ENCODE measurements around the gene ZSCAN23. TPM values are rescaled to one million over a fixed set of nuclear protein-coding genes. Genes with fewer than 3 reads are reported as not detected.

ZSCAN23 gene
- total RNA-seq, 2 donors from 2014 or later = 0.59 to 0.79 TPM

- H3K4me3 ChIP-seq = no peak overlapping the region
- no peaks in the 10 kb centered on the region for H3K9me3 ChIP-seq
- no peak for DNase-seq (ENCODE audit: low spot score)
- no peak for TF ChIP-seq CTCF (IDR thresholded peaks at IDR 0.05)
- no peaks in the 10 kb centered on the region for H3K27me3 ChIP-seq
- no peak overlapping the region for H3K27ac ChIP-seq
- no peaks in the 10 kb centered on the region for H3K36me3 ChIP-seq
- no peaks in the 10 kb centered on the region for H3K4me1 ChIP-seq
These were observed 43.9 kb upstream of the ZSCAN23 start for GRCh38 chr6:28486988-28487742.

GRCh38 chr6:28486533-28486932, 43.2 kb upstream of the ZSCAN23 start:
- Histone ChIP-seq H3K27ac (no peak overlapping the region), H3K4me1 (no peaks in the 10 kb centered on the region)
- DNase-seq (ENCODE audit: low spot score) = no peak

GRCh38 chr6:28485482-28485881, 42.2 kb upstream of the ZSCAN23 start:
- no peak overlapping the region for H3K4me3 ChIP-seq
- no peaks in the 10 kb centered on the region for H3K9me3 ChIP-seq
- H3K27ac ChIP-seq = no peak overlapping the region
- H3K4me1 ChIP-seq = no peaks in the 10 kb centered on the region
- no peaks in the 10 kb centered on the region for H3K27me3 ChIP-seq
- H3K36me3 ChIP-seq = no peaks in the 10 kb centered on the region
- no peak for TF ChIP-seq CTCF (IDR thresholded peaks at IDR 0.05)
- no peak for DNase-seq (ENCODE audit: low spot score)

More at GRCh38 chr6:28486533-28486932, 43.2 kb upstream of the ZSCAN23 start:
- Histone ChIP-seq H3K27me3 (no peaks in the 10 kb centered on the region), H3K36me3 (no peaks in the 10 kb centered on the region), H3K9me3 (no peaks in the 10 kb centered on the region), H3K4me3 (no peak overlapping the region)
- TF ChIP-seq CTCF (IDR thresholded peaks at IDR 0.05) = no peak

GRCh38 chr6:28480253-28480932, 37.1 kb upstream of the ZSCAN23 start:
- Histone ChIP-seq H3K4me1 (no peaks in the 10 kb centered on the region), H3K4me3 (no peak overlapping the region), H3K36me3 (no peaks in the 10 kb centered on the region), H3K9me3 (no peaks in the 10 kb centered on the region), H3K27ac (no peak overlapping the region), H3K27me3 (no peaks in the 10 kb centered on the region)
- no peak for TF ChIP-seq CTCF (IDR thresholded peaks at IDR 0.05)
- no peak for DNase-seq (ENCODE audit: low spot score)

GRCh38 chr6:28478518-28478917, 35.2 kb upstream of the ZSCAN23 start:
- no peaks in the 10 kb centered on the region for H3K4me1 ChIP-seq
- H3K9me3 ChIP-seq = no peaks in the 10 kb centered on the region
- no peaks in the 10 kb centered on the region for H3K27me3 ChIP-seq
- no peak overlapping the region for H3K4me3 ChIP-seq
- no peak for DNase-seq (ENCODE audit: low spot score)
- no peak overlapping the region for H3K27ac ChIP-seq
- H3K36me3 ChIP-seq = no peaks in the 10 kb centered on the region
- TF ChIP-seq CTCF (IDR thresholded peaks at IDR 0.05) = no peak

Data from right atrium auricular region (tissue), 2 donors.